GM19193 (cell line): Measurements from ENCODE around the gene MCC.

Experiments
- POLR2A ChIP-seq: IDR thresholded peaks from 4 replicates; pipeline ENCODE4 v1.6.1; 2011; ENCODE audit not compliant: insufficient read depth, insufficient read length; ENCODE audit errors: extremely low read depth

MCC gene

DNA sequence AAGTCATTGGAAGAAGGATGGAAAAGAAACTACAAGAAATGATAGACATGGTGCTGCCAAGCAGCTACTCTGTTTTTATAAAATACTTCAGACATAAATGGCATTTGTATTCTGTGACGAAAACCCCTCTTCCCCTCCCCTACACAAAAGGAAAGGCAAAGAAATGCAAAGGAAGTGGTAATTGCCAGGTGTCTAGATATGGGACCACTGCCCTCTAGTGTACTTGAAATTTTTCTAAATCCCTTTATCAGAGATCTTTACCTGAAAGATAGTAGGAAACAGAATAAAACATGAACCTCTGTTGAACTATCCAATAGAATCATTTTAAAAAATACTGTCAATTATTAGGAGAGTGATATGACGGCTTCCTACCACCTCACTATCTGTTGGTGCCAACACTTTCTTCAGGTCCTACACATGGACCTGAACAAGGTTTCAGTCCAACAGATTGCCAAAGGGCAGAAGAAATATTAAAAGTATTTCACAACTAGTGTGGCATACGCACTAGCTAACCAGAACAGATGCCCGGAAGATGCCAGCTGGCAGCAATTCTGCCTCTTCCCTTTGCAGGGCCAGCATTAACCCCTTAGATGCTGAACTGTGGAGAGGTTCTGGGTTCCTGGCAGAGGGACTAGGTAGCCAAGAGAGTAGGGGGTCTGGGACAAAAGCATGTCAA lies 157.6 kb downstream of the MCC start:
- TF ChIP-seq POLR2A: no peak

DNA sequence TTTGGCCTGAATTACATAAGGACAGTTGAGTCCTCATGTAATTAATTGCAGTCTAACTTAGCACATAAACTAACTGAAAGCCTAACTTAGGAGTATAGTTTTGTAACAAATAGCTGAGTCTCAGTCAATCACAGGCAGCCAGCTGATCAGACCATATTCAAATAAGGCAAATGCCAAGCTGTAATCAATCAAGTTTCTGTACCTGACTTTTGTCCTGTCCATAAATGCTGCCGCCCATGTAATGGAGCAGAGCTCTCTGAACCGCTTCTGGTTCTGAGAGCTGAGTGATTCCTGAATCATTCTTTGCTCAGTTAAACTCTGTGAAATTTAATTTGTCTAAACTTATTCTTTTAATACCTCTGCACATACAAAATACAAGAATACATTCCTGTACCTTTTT lies 158.3 kb downstream of the MCC start:
- no peak for TF ChIP-seq POLR2A

DNA sequence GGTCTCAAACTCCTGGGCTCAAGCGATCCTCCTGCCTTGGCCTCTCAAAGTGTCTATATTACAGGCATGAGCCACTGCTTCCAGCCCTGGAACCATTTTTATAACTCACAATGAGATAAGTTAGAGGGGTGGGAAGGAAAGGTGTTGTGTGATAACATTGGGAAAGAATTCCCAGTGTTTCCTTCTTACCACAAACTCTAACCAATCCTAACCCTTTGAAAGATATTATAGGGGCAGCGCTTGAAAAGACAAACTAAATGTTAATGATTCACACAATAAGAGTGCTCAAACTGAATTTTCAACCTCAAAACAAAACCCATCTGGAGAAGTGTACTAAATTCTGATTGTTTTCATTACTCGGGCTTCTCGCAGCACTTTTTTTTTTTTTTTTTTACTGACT lies 163.2 kb downstream of the MCC start:
- no peak for TF ChIP-seq POLR2A

DNA sequence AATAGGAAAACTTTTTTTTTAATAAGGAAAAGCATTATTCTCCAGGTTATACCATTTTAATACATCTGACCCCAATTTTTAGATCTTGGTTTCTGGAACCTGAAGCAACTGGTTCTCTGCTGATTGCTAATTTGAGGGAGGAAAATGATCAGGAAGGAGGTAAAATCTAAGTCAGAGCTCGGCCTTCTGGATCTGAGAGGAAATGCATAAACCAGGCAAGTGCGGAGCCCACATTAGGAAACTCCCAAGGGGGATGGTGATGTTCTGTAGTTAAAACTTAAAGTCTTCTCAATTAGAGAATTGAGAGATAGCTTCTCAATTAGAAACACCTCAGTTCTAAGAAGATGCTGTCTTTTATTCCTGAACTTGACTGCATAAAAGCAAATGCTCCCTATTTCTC lies 167.0 kb downstream of the MCC start:
- TF ChIP-seq POLR2A: no peak

DNA sequence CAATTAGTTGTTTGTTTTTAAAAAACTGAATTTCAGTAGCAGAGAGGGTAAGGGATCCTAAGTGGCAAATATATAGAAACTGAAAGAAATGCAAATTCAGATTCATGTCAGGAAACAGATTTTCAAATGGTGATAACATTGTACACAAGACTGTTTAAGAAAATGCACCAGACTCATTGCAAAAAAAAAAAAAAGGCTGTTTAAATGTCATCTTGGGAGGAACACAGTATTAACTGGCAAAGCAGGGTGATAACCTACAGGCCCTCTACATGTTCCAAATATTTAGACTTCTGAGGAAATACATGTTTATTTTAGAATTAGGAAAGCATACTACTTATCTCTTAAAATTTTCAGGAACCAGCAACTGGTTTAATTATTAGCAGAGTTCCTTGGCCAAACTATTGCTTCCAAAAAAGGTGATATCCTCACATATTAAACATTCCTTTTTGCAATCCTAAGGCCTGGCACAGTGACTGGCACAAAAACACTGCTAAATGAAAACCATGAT lies 167.9 kb downstream of the MCC start:
- TF ChIP-seq POLR2A: no peak

DNA sequence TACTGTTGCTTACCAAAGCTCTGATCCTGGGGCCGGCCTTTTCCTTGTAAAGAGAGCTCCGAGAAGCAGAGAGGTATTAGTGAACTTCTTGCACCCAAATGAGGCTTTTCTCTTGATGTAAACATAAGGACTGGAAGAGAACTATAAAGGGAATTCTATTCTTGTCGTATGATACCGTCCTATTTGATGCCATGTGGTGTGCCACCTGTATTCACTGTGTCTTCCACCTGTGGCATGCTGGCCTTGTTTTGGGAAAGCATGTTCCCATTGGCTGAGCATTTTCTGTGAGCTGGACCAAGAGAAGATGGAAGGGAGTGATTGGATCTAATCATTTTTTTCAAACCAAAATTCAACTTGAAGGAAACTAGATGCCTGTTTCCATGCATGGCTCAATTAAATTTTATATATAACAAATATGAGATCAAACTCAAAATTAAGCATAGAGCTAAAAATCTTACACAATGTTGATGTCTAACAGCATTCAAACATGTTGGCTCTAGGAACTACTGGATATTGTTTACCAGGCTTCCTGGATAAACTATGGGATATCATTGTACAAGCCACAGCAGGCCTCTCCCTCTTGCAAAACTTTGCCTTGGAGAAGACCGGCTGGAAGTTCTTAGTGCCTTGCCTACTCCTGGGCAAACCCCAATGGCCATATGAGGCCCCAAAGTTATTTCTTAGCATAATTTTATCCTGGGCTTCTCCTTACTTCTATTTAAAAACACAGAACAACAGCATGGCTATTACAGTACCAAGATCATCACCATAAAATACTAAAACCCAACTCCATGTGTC lies 168.8 kb downstream of the MCC start:
- no peak for TF ChIP-seq POLR2A

DNA sequence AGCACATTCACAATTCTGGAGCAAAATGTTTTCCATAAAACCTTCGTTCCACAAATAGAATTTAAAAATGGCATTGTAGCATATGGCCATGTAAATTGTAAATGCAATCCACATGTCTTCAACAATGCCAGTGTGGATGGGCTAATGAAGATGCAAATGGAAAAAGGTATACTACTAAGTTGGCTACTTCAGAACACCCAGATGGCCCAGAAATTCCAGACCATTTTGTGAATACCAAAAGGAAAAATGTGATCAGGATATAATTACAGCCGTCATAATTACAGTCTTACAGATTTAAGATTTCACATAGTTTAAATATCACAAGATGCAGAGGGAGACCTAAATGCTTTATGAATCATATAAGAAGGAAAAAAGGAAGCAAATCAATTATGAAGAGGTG lies 170.6 kb downstream of the MCC start:
- TF ChIP-seq POLR2A: no peak

DNA sequence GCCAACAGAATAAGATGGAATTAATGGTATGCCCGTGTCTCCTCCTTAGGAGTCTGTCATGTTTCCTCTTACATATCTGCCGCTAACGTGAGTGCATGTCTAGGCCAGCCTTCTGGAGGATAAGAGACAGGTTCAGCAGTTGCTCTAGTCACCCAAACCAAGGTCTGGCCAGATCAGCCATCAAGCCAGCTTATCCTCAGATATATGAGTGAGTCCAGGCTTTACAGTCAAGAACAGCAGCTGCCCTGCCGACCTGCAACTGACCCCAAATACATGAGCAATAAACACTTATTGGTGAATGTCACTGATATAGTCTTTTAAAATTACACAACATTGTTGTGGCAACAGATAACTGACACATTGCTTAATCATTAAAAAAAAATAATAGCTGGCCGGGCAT lies 177.0 kb downstream of the MCC start:
- TF ChIP-seq POLR2A: no peak

DNA sequence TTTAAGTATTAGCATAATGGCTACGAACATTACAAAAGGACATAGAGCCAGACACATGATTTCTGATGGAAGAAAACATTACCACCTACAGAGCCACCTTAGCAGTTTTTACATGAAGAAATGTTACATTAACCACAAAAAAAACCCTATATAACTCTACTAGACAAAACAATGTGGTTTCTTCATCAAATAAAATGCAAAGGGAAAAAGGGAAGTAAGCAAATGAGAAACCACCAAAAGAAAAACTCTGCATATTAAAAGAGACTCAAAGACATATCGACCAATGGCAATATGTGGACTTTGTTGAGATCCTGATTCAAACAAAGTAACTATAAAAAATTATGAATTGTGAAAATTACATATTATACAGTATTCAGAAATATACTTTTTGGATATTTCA lies 186.1 kb downstream of the MCC start:
- no peak for TF ChIP-seq POLR2A

DNA sequence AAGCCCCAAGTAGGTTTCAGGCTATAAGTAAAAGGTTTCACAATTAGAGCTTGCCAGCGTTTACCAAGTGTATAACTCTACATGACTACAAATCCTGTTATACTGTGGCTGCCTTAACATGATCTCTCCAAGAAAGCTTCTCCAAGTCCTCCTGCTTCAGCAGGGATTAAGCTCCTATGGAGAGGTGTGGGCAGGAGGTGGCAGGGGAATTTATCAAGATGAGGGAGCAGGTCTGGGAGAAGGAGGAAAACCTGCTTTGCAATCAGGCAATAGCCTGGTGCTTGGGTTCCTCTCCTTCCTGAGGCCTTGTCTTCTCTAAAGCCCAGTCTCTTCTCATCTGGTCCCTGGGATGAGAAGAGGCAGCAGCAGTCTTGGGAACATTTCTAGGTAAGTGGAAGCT lies 188.7 kb downstream of the MCC start:
- no peak for TF ChIP-seq POLR2A

DNA sequence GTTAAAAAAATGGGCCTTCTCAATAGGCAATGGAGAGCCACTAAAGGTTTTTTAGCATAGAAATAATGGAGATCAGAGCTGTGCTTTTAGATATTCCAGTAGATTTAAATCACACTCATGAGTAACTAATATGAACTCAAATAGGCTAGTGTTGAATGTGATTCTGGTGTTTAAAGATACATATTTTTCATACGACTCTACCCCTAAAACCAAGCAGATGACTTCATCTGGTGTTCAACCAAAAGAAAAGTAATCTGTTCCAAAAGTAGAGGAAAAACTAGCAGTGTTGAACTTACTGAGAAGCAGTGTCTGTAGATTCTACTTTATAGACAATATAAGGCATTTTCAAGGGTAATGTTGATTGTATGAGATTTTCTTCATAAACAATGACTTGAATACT lies 191.6 kb downstream of the MCC start:
- no peak for TF ChIP-seq POLR2A

DNA sequence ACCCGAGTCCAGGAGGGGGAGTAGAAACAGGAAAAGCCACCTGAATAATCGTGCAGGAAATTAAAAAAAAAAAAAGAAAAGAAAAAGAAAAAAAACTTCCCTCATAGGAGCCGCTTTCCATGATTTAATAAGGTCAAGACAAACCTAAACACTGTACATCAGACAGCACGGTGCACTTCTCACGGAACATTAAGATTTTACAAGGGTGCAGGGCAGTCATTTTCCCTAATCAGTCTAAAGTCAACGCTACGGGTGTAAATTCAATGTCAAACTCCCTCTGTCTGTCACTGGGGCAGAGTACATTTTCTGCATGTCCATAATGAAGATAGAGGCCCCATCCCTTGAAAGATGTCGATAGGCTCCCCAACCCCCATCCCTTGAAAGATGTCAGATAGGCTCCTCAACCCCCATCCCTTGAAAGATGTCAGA lies 193.1 kb downstream of the MCC start:
- TF ChIP-seq POLR2A: no peak

DNA sequence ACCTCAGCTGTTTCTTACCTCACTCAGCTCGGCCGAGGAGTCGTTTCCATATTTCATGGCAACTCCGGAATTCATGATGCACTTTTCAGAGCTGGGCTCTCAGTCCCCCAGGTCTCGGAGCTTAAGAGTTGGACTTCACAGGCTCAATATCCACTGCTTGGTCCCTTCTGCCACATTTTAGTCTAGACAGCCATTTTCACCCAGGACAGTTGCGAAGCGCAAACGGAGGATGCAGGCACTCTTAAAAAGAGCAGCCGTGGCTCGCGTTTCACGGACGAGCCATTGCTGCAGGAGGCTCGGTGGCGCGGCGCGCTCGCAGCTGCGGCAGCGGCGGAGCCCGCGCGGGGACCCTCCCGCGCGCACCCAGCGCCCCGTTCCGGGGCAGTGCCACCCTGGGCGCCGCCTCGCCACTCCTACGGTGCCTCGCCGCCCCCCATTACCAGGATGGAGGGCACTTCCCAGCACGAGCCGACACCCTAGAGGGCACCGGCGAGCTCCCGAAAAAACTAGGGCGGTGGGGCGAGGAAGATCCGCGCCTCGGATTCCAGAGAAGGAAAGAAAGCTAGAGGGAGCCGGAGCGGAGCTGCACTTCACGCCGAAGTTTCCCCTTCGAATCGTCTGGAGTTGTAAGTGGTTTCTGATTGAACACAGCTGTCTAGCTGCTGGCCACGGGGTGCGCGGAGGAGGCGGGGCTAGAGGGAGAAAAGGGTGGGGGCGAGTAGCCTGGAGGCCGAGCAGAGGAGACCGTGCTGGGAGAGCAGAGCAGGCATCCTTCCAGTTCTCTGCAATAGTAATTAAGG lies 193.7 kb downstream of the MCC start:
- TF ChIP-seq POLR2A: peak; percentile 59

DNA sequence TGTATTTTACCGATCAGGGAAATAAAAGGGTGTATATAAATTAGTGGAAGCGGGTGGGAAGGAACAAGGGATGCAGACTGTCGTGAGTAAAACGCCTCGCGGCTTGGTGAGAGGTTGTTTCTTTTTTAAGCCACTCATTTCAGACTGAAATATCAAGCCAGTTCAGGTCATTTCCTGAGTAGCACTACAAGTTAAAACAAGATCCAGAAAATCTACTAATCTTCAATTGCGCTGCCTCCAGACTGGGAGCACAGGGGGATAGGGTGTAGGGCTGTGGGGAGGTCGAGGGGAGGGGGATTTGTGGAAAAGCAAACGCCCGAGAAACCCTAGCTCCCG lies 194.3 kb downstream of the MCC start:
- no peak for TF ChIP-seq POLR2A
